Astrocyte (in vitro differentiated cells and primary cell): Measurements from ENCODE around the gene RPL13. TPM values are rescaled to one million over a fixed set of nuclear protein-coding genes. Genes with fewer than 3 reads are reported as not detected.

Source experiments
- DNase-seq: peaks from one replicate; pipeline ENCODE4 v3.0.0-alpha.2; 2010; ENCODE audit warnings: low read depth
- FAIRE-seq: peaks from 2 replicates; lab custom pipeline; 2011; peaks lifted over from hg19 to GRCh38; lab: Jason Lieb, UNC
- H2AFZ ChIP-seq: 2 replicates; pipeline ENCODE4 v1.6.0; 2012; ENCODE audit warnings: low read depth, low read length, inconsistent platforms
- H3K27ac ChIP-seq: 2 replicates; pipeline ENCODE4 v1.5.1; 2011; ENCODE audit warnings: low read depth, low read length, inconsistent platforms
- H3K27me3 ChIP-seq: 2 replicates; pipeline ENCODE4 v1.6.0; 2011; ENCODE audit warnings: low read length, inconsistent platforms; ENCODE audit not compliant: insufficient read depth
- H3K36me3 ChIP-seq: 2 replicates; pipeline ENCODE4 v1.5.1; 2011; ENCODE audit warnings: low read length, inconsistent platforms; ENCODE audit not compliant: insufficient read depth
- H3K4me1 ChIP-seq: 2 replicates; pipeline ENCODE4 v1.5.1; 2011; ENCODE audit warnings: low read length, inconsistent platforms; ENCODE audit not compliant: insufficient read depth
- H3K4me2 ChIP-seq: 2 replicates; pipeline ENCODE4 v1.6.0; 2012; ENCODE audit warnings: low read length, inconsistent platforms
- H3K4me3 ChIP-seq: 2 replicates; pipeline ENCODE4 v1.5.1; 2011; ENCODE audit warnings: low read depth, mild to moderate bottlenecking, low read length, inconsistent platforms; ENCODE audit not compliant: insufficient read depth
- H3K79me2 ChIP-seq: 2 replicates; pipeline ENCODE4 v1.6.0; 2012; ENCODE audit warnings: mild to moderate bottlenecking, low read length, inconsistent platforms; ENCODE audit not compliant: insufficient read depth
- H3K9ac ChIP-seq: 2 replicates; pipeline ENCODE4 v1.6.0; 2012; ENCODE audit warnings: mild to moderate bottlenecking, low read length, inconsistent platforms
- H3K9me3 ChIP-seq: 2 replicates; pipeline ENCODE4 v1.5.1; 2012; ENCODE audit warnings: low read depth, mild to moderate bottlenecking, low read length, inconsistent platforms; ENCODE audit not compliant: insufficient read depth
- H4K20me1 ChIP-seq: 2 replicates; pipeline ENCODE4 v1.6.0; 2012; ENCODE audit warnings: low read length, inconsistent platforms; ENCODE audit not compliant: insufficient read depth
- H3K27ac Mint-ChIP-seq: one replicate; pipeline ENCODE4 v1.8.0; 2021; ENCODE audit warnings: mild to moderate bottlenecking, mixed read lengths; ENCODE audit not compliant: unreplicated experiment
- H3K27me3 Mint-ChIP-seq: one replicate; pipeline ENCODE4 v1.8.0; 2021; ENCODE audit warnings: low read depth, mixed read lengths; ENCODE audit not compliant: unreplicated experiment
- H3K36me3 Mint-ChIP-seq: one replicate; pipeline ENCODE4 v1.8.0; 2021; ENCODE audit warnings: low read depth, mixed read lengths; ENCODE audit not compliant: unreplicated experiment
- H3K4me1 Mint-ChIP-seq: one replicate; pipeline ENCODE4 v1.8.0; 2021; ENCODE audit warnings: low read depth, mixed read lengths; ENCODE audit not compliant: unreplicated experiment
- H3K4me3 Mint-ChIP-seq: one replicate; pipeline ENCODE4 v1.8.0; 2021; ENCODE audit warnings: mild to moderate bottlenecking, moderate library complexity, mixed read lengths; ENCODE audit not compliant: unreplicated experiment
- H3K9me3 Mint-ChIP-seq: one replicate; pipeline ENCODE4 v1.8.0; 2021; ENCODE audit warnings: mild to moderate bottlenecking, mixed read lengths; ENCODE audit not compliant: unreplicated experiment
- CTCF ChIP-seq: IDR thresholded peaks from 2 replicates; pipeline ENCODE4 v1.5.1; 2011; ENCODE audit warnings: low read depth, mild to moderate bottlenecking, inconsistent platforms, low read length, moderate library complexity; ENCODE audit not compliant: insufficient read depth
- EZH2 ChIP-seq: IDR thresholded peaks from 2 replicates; pipeline ENCODE4 v1.6.1; 2012; ENCODE audit warnings: mild to moderate bottlenecking, low read length, inconsistent platforms; ENCODE audit not compliant: insufficient read depth
- total RNA-seq: library from RNA; stranded (reverse); gene quantifications from 2 replicates; pipeline ENCODE4 v1.2.1, GENCODE V29; 2021

Gene RPL13
- total RNA-seq, 1 donor from 2014 or later: 1,239 TPM

GRCh38 chr16:89548344-89549006 lies 12.0 kb upstream of the RPL13 start:
- FAIRE-seq (no peak), DNase-seq (no peak)
- no peak overlapping the region for H3K27ac ChIP-seq
- Mint-ChIP-seq H3K4me1 (no peaks in the 10 kb centered on the region), H3K9me3 (no peaks in the 10 kb centered on the region), H3K4me3 (no peak overlapping the region), H3K36me3 (peaks cover 19% of the 10 kb centered on the region), H3K27me3 (no peaks in the 10 kb centered on the region), H3K27ac (no peak overlapping the region)
- no peak overlapping the region for H3K4me2 ChIP-seq
- H3K27me3 ChIP-seq: no peaks in the 10 kb centered on the region
- no peak overlapping the region for H3K4me3 ChIP-seq
- no peaks in the 10 kb centered on the region for H3K4me1 ChIP-seq
- H3K79me2 ChIP-seq: no peaks in the 10 kb centered on the region
- H3K36me3 ChIP-seq: peaks cover 27% of the 10 kb centered on the region
- peaks cover 14% of the 10 kb centered on the region for H4K20me1 ChIP-seq
- TF ChIP-seq EZH2: no peak
- TF ChIP-seq CTCF: no peak
- no peak overlapping the region for H2AFZ ChIP-seq
- H3K9me3 ChIP-seq: no peaks in the 10 kb centered on the region
- H3K9ac ChIP-seq: no peak overlapping the region

- DNase-seq (no peak), FAIRE-seq (no peak)
- no peaks in the 10 kb centered on the region for H3K27me3 ChIP-seq
- H4K20me1 ChIP-seq: peaks cover 8% of the 10 kb centered on the region
- H3K4me3 ChIP-seq: no peak overlapping the region
- no peaks in the 10 kb centered on the region for H3K4me1 Mint-ChIP-seq
- no peak overlapping the region for H3K4me3 Mint-ChIP-seq
- no peaks in the 10 kb centered on the region for H3K9me3 Mint-ChIP-seq
- peaks cover 19% of the 10 kb centered on the region for H3K36me3 Mint-ChIP-seq
- no peaks in the 10 kb centered on the region for H3K27me3 Mint-ChIP-seq
- H2AFZ ChIP-seq: no peak overlapping the region
- TF ChIP-seq CTCF (no peak), EZH2 (no peak)
- no peak overlapping the region for H3K9ac ChIP-seq
- H3K27ac Mint-ChIP-seq: no peak overlapping the region
- no peaks in the 10 kb centered on the region for H3K4me1 ChIP-seq
- H3K79me2 ChIP-seq: no peaks in the 10 kb centered on the region
- H3K27ac ChIP-seq: no peak overlapping the region
- H3K4me2 ChIP-seq: no peak overlapping the region
- H3K36me3 ChIP-seq: peaks cover 27% of the 10 kb centered on the region
- no peaks in the 10 kb centered on the region for H3K9me3 ChIP-seq
These were observed 11.3 kb upstream of the RPL13 start for GRCh38 chr16:89549007-89549700.
